ENCODE results near the gene NEO1. TPM values are rescaled to one million over a fixed set of nuclear protein-coding genes. Genes with fewer than 3 reads are reported as not detected.

NEO1 gene
- total and polyA plus RNA-seq, 9 of the 15 experiments (the other 6 are each of a cell fraction or from before 2014, with no cell fraction given) = 0.08 to 1.7 (median 0.48) TPM

DNA sequence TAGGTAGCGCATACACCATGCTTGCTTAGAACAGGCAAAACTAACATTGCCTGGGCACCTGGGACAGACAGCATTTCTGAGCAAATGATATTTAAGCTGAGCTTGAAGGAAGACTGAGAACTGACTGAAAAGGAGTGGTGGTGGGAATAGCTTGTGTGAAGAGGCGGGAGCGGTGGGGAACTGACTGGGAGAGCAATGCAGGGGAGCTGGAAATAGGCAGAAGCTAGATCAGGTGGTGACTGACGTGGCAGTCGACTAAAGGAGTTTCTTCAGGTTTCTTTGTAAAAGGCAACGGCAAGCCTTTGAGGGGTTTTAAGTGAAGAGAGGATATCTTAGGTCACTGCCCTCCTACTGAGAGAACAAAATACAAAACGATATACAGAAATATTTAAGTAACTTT, 61.8 kb downstream of the NEO1 start (continued):
- TF ChIP-seq, protein P1, sequence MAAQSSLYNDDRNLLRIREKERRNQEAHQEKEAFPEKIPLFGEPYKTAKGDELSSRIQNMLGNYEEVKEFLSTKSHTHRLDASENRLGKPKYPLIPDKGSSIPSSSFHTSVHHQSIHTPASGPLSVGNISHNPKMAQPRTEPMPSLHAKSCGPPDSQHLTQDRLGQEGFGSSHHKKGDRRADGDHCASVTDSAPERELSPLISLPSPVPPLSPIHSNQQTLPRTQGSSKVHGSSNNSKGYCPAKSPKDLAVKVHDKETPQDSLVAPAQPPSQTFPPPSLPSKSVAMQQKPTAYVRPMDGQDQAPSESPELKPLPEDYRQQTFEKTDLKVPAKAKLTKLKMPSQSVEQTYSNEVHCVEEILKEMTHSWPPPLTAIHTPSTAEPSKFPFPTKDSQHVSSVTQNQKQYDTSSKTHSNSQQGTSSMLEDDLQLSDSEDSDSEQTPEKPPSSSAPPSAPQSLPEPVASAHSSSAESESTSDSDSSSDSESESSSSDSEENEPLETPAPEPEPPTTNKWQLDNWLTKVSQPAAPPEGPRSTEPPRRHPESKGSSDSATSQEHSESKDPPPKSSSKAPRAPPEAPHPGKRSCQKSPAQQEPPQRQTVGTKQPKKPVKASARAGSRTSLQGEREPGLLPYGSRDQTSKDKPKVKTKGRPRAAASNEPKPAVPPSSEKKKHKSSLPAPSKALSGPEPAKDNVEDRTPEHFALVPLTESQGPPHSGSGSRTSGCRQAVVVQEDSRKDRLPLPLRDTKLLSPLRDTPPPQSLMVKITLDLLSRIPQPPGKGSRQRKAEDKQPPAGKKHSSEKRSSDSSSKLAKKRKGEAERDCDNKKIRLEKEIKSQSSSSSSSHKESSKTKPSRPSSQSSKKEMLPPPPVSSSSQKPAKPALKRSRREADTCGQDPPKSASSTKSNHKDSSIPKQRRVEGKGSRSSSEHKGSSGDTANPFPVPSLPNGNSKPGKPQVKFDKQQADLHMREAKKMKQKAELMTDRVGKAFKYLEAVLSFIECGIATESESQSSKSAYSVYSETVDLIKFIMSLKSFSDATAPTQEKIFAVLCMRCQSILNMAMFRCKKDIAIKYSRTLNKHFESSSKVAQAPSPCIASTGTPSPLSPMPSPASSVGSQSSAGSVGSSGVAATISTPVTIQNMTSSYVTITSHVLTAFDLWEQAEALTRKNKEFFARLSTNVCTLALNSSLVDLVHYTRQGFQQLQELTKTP (IDR thresholded peaks at IDR 0.05; ENCODE audit: low read depth in 1 of 2, partially characterized antibody in 2 of 2) = no peak
- TF ChIP-seq, protein P2, sequence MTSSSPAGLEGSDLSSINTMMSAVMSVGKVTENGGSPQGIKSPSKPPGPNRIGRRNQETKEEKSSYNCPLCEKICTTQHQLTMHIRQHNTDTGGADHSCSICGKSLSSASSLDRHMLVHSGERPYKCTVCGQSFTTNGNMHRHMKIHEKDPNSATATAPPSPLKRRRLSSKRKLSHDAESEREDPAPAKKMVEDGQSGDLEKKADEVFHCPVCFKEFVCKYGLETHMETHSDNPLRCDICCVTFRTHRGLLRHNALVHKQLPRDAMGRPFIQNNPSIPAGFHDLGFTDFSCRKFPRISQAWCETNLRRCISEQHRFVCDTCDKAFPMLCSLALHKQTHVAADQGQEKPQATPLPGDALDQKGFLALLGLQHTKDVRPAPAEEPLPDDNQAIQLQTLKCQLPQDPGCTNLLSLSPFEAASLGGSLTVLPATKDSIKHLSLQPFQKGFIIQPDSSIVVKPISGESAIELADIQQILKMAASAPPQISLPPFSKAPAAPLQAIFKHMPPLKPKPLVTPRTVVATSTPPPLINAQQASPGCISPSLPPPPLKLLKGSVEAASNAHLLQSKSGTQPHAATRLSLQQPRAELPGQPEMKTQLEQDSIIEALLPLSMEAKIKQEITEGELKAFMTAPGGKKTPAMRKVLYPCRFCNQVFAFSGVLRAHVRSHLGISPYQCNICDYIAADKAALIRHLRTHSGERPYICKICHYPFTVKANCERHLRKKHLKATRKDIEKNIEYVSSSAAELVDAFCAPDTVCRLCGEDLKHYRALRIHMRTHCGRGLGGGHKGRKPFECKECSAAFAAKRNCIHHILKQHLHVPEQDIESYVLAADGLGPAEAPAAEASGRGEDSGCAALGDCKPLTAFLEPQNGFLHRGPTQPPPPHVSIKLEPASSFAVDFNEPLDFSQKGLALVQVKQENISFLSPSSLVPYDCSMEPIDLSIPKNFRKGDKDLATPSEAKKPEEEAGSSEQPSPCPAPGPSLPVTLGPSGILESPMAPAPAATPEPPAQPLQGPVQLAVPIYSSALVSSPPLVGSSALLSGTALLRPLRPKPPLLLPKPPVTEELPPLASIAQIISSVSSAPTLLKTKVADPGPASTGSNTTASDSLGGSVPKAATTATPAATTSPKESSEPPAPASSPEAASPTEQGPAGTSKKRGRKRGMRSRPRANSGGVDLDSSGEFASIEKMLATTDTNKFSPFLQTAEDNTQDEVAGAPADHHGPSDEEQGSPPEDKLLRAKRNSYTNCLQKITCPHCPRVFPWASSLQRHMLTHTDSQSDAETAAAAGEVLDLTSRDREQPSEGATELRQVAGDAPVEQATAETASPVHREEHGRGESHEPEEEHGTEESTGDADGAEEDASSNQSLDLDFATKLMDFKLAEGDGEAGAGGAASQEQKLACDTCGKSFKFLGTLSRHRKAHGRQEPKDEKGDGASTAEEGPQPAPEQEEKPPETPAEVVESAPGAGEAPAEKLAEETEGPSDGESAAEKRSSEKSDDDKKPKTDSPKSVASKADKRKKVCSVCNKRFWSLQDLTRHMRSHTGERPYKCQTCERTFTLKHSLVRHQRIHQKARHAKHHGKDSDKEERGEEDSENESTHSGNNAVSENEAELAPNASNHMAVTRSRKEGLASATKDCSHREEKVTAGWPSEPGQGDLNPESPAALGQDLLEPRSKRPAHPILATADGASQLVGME (CRISPR knock-in tag; IDR thresholded peaks at IDR 0.05) = no peak
